GM12801 (cell line): Measurements from ENCODE around the gene MAML3.

Experiments
- CTCF ChIP-seq: IDR thresholded peaks from one replicate; pipeline ENCODE4 v1.5.1; 2011; ENCODE audit warnings: control low read depth; ENCODE audit not compliant: insufficient read length; ENCODE audit errors: extremely low read depth

MAML3 gene

GRCh38 chr4:139886798-139887197 is 267.2 kb downstream of the MAML3 start:
- no peak for TF ChIP-seq CTCF

- no peak for TF ChIP-seq CTCF
Measured at GRCh38 chr4:139884438-139884837, 269.5 kb downstream of the MAML3 start.

- no peak for TF ChIP-seq CTCF
Measured at GRCh38 chr4:139880841-139881240, 273.1 kb downstream of the MAML3 start.

- TF ChIP-seq CTCF: no peak
Measured at GRCh38 chr4:139878050-139878449, 275.9 kb downstream of the MAML3 start.

- TF ChIP-seq CTCF: no peak
Measured at GRCh38 chr4:139876337-139876941, 277.5 kb downstream of the MAML3 start.

- no peak for TF ChIP-seq CTCF
Measured at GRCh38 chr4:139875411-139875825, 278.6 kb downstream of the MAML3 start.

GRCh38 chr4:139873111-139873860 is 280.7 kb downstream of the MAML3 start:
- TF ChIP-seq CTCF: no peak
